Sigmoid colon (tissue), 7 donors: ENCODE data around the gene LTV1. TPM values are rescaled to one million over a fixed set of nuclear protein-coding genes. Genes with fewer than 3 reads are reported as not detected.

ENCODE experiments used
- DNase-seq: peaks from one replicate; pipeline ENCODE4 v3.0.0-alpha.2; 2019
- H3K27ac ChIP-seq, 4 donors: fragments of 200-600 bp; sonication (generic); one replicate each; pipeline ENCODE4 v1.5.1; 2016 to 2019; ENCODE audit warnings: mild to moderate bottlenecking in 1 of 4
- H3K27me3 ChIP-seq, 3 donors: fragments of 200-600 bp; sonication (generic); one replicate each; pipeline ENCODE4 v1.5.1; 2019; ENCODE audit warnings: mild to moderate bottlenecking in 1 of 3
- H3K36me3 ChIP-seq, 4 donors: fragments of 200-600 bp; sonication (generic); one replicate each; pipeline ENCODE4 v1.5.1; 2016 to 2019
- H3K4me1 ChIP-seq, 4 donors: fragments of 200-600 bp; sonication (generic); one replicate each; pipeline ENCODE4 v1.5.1; 2017 to 2019
- H3K4me3 ChIP-seq, 4 donors: fragments of 200-600 bp; sonication (generic); one replicate each; pipeline ENCODE4 v1.5.1; 2017 to 2019; ENCODE audit warnings: mild to moderate bottlenecking in 2 of 4, moderate library complexity in 1 of 4
- H3K9me3 ChIP-seq, 4 donors: fragments of 200-600 bp in 3 of 4; sonication (generic) in 3 of 4; one replicate each; pipeline versions ENCODE4 v1.5.1 to v1.6.1; 2013 to 2019
- CTCF ChIP-seq, 4 experiments: fragments of 450-650 bp in 3 of 4; fragments of 200-600 bp in 1 of 4; IDR thresholded peaks; one replicate each; pipeline ENCODE4 v1.5.1; 2016 to 2019; ENCODE audit warnings: antibody characterized with exemption in 4 of 4, mild to moderate bottlenecking in 3 of 4, moderate library complexity in 2 of 4
- EP300 ChIP-seq, 4 donors: sonication (generic); formaldehyde crosslinking; IDR thresholded peaks; one replicate each; pipeline ENCODE4 v1.6.1; 2017; ENCODE audit warnings: antibody characterized with exemption in 4 of 4
- POLR2A ChIP-seq, 2 donors: fragments of 450-650 bp; IDR thresholded peaks; one replicate each; pipeline ENCODE4 v1.6.1; 2016; ENCODE audit warnings: antibody characterized with exemption in 2 of 2, mild to moderate bottlenecking in 2 of 2, moderate library complexity in 2 of 2
- POLR2AphosphoS5 ChIP-seq, 4 donors: sonication (generic); formaldehyde crosslinking; IDR thresholded peaks; one replicate each; pipeline ENCODE4 v1.6.1; 2017; ENCODE audit warnings: antibody characterized with exemption in 4 of 4
- WGBS, 2 donors: extraction: QIAGEN DNeasy Blood & Tissue Kit; methylation state at CpG; one replicate each; pipeline ENCODE4 v1.1.7; 2013; 5-methylcytosine and 5-hydroxymethylcytosine counted together
- intact Hi-C: fragments of 100-400 bp; cut with DNase I; formaldehyde crosslinking; loops from one replicate; pipeline ENCODE4 v1.15.1; 2023
- polyA plus RNA-seq, 3 donors: library from polyadenylated mRNA; stranded (reverse); fragments of 200-250 nt; gene quantifications; one replicate each; pipeline ENCODE4 v1.2.3, GENCODE V29; 2013
- total RNA-seq, 4 donors: library from RNA; depleted of rRNA; stranded (reverse); fragments of >200 nt; gene quantifications; one replicate each; pipeline ENCODE4 v1.1.0, GENCODE V29; 2016
- donor health status: healthy with polysubstance abuse.
- donor health status: Bipolar disorder and iron deficiency.
- donor health status: healthy.

Gene LTV1
- total and polyA plus RNA-seq, 7 donors = 10.0 to 22.2 (median 16.2) TPM

GRCh38 chr6:143811501-143812157 is 31.5 kb upstream of the LTV1 start:
- intact Hi-C loops = no loop called here
- WGBS, 2 donors = 85 to 88% methylated on average over 2 of the region's 2 CpGs
- H3K4me3 ChIP-seq = no peak overlapping the region
- H3K36me3 ChIP-seq = no peaks in the 10 kb centered on the region
- no peak for TF ChIP-seq POLR2AphosphoS5 (IDR thresholded peaks at IDR 0.05)
- TF ChIP-seq CTCF (IDR thresholded peaks at IDR 0.05) = no peak
- no peak for TF ChIP-seq POLR2A (IDR thresholded peaks at IDR 0.05)
- no peak for TF ChIP-seq EP300 (IDR thresholded peaks at IDR 0.05)
- no peaks in the 10 kb centered on the region for H3K27me3 ChIP-seq
- no peaks in the 10 kb centered on the region for H3K4me1 ChIP-seq
- DNase-seq = no peak
- no peaks in the 10 kb centered on the region for H3K9me3 ChIP-seq
- no peak overlapping the region for H3K27ac ChIP-seq

GRCh38 chr6:143817621-143818020 is 25.5 kb upstream of the LTV1 start:
- Histone ChIP-seq H3K27ac (no peak overlapping the region), H3K4me1 (peaks cover 0 to 3% (median 0%) of the 10 kb centered on the region in 4 donors), H3K27me3 (no peaks in the 10 kb centered on the region), H3K9me3 (no peaks in the 10 kb centered on the region), H3K4me3 (no peak overlapping the region), H3K36me3 (no peaks in the 10 kb centered on the region)
- no peak for TF ChIP-seq CTCF (IDR thresholded peaks at IDR 0.05)
- TF ChIP-seq EP300 (IDR thresholded peaks at IDR 0.05) = no peak
- no peak for TF ChIP-seq POLR2AphosphoS5 (IDR thresholded peaks at IDR 0.05)
- no peak for TF ChIP-seq POLR2A (IDR thresholded peaks at IDR 0.05)
- intact Hi-C loops = no loop called here
- DNase-seq = no peak

- DNase-seq = no peak
- TF ChIP-seq EP300 (IDR thresholded peaks at IDR 0.05) (no peak), CTCF (IDR thresholded peaks at IDR 0.05) (no peak), POLR2AphosphoS5 (IDR thresholded peaks at IDR 0.05) (no peak), POLR2A (IDR thresholded peaks at IDR 0.05) (no peak)
- no peaks in the 10 kb centered on the region for H3K9me3 ChIP-seq
- no peaks in the 10 kb centered on the region for H3K27me3 ChIP-seq
- intact Hi-C loops = no loop called here
- H3K27ac ChIP-seq = no peak overlapping the region
- H3K4me1 ChIP-seq = peaks cover 0 to 8% (median 0%) of the 10 kb centered on the region in 4 donors
- WGBS, 2 donors = 84 to 97% methylated on average over 6 of the region's 6 CpGs
- no peak overlapping the region for H3K4me3 ChIP-seq
- H3K36me3 ChIP-seq = no peaks in the 10 kb centered on the region
Observed at GRCh38 chr6:143821359-143821758, 21.8 kb upstream of the LTV1 start.

- Histone ChIP-seq H3K4me3 (no peak overlapping the region), H3K27me3 (no peaks in the 10 kb centered on the region), H3K36me3 (no peaks in the 10 kb centered on the region), H3K9me3 (no peaks in the 10 kb centered on the region), H3K27ac (peak overlapping the region in 1 of 4 donors; percentile 57), H3K4me1 (peaks cover 0 to 8% (median 0%) of the 10 kb centered on the region in 4 donors)
- no peak for DNase-seq
- TF ChIP-seq CTCF (IDR thresholded peaks at IDR 0.05) (no peak), EP300 (IDR thresholded peaks at IDR 0.05) (no peak), POLR2AphosphoS5 (IDR thresholded peaks at IDR 0.05) (no peak), POLR2A (IDR thresholded peaks at IDR 0.05) (no peak)
- 74 to 75% methylated on average over 3 of the region's 3 CpGs for WGBS, 2 donors
- intact Hi-C loops = no loop called here
Observed at GRCh38 chr6:143822584-143823024, 20.5 kb upstream of the LTV1 start.

- no peak overlapping the region for H3K4me3 ChIP-seq
- intact Hi-C loops = no loop called here
- no peaks in the 10 kb centered on the region for H3K27me3 ChIP-seq
- H3K27ac ChIP-seq = no peak overlapping the region
- no peak for TF ChIP-seq EP300 (IDR thresholded peaks at IDR 0.05)
- peak in 1 of 4 donors; percentile 51 for TF ChIP-seq POLR2AphosphoS5 (IDR thresholded peaks at IDR 0.05)
- no peak for DNase-seq
- H3K9me3 ChIP-seq = no peaks in the 10 kb centered on the region
- 82 to 88% methylated on average over 6 of the region's 6 CpGs for WGBS, 2 donors
- peaks cover 0 to 2% (median 0%) of the 10 kb centered on the region in 4 donors for H3K36me3 ChIP-seq
- peaks cover 0 to 8% (median 0%) of the 10 kb centered on the region in 4 donors for H3K4me1 ChIP-seq
Observed at GRCh38 chr6:143823548-143823947, 19.6 kb upstream of the LTV1 start.
